HL-60 (cell line): ENCODE data around the gene NANOS1.

ENCODE experiments used
- DNase-seq, 2 experiments: peaks; one replicate each; pipeline ENCODE4 v3.0.0-alpha.2; 2010 to 2020; ENCODE audit warnings: low read depth in 1 of 2, low spot score in 1 of 2
- H3K27ac ChIP-seq: fragments of 250-450 bp; sonication (Bioruptor Pico); replicated peaks from 2 replicates; pipeline ENCODE4 v1.5.1; 2020; ENCODE audit warnings: mild to moderate bottlenecking, moderate library complexity
- H3K27me3 ChIP-seq: fragments of 250-450 bp; sonication (Bioruptor Pico); 2 replicates; pipeline ENCODE4 v1.5.1; 2021; ENCODE audit warnings: mild to moderate bottlenecking, moderate library complexity; ENCODE audit not compliant: insufficient read depth, poor library complexity, severe bottlenecking
- H3K4me3 ChIP-seq: replicated peaks from 2 replicates; pipeline ENCODE4 v1.5.1; 2011; ENCODE audit warnings: mild to moderate bottlenecking, control low read depth, low read length; ENCODE audit not compliant: insufficient read depth
- GABPA ChIP-seq: IDR thresholded peaks from 2 replicates; pipeline ENCODE4 v1.6.1; 2012; ENCODE audit warnings: low read depth
- POLR2AphosphoS5 ChIP-seq: IDR thresholded peaks from 2 replicates; pipeline ENCODE4 v1.6.1; 2012; ENCODE audit warnings: low read depth
- SPI1 ChIP-seq: IDR thresholded peaks from 2 replicates; pipeline ENCODE4 v1.6.1; 2012; ENCODE audit warnings: low read depth, mild to moderate bottlenecking, borderline replicate concordance
- TF ChIP-seq, protein P1 (sequence below): IDR thresholded peaks from 2 replicates; pipeline ENCODE4 v1.6.1; 2012; ENCODE audit warnings: low read depth; ENCODE audit not compliant: insufficient replicate concordance
- TF ChIP-seq, protein P2 (sequence below): IDR thresholded peaks from one replicate; pipeline ENCODE4 v1.5.1; 2011; ENCODE audit warnings: low read length, control low read depth, inconsistent platforms; ENCODE audit not compliant: insufficient read depth

NANOS1 gene

GRCh38 chr10:119023553-119023868 is 6.0 kb upstream of the NANOS1 start:
- DNase-seq = no peak
- TF ChIP-seq POLR2AphosphoS5 = no peak
- TF ChIP-seq SPI1 = no peak
- TF ChIP-seq GABPA = no peak
- TF ChIP-seq, protein P1, sequence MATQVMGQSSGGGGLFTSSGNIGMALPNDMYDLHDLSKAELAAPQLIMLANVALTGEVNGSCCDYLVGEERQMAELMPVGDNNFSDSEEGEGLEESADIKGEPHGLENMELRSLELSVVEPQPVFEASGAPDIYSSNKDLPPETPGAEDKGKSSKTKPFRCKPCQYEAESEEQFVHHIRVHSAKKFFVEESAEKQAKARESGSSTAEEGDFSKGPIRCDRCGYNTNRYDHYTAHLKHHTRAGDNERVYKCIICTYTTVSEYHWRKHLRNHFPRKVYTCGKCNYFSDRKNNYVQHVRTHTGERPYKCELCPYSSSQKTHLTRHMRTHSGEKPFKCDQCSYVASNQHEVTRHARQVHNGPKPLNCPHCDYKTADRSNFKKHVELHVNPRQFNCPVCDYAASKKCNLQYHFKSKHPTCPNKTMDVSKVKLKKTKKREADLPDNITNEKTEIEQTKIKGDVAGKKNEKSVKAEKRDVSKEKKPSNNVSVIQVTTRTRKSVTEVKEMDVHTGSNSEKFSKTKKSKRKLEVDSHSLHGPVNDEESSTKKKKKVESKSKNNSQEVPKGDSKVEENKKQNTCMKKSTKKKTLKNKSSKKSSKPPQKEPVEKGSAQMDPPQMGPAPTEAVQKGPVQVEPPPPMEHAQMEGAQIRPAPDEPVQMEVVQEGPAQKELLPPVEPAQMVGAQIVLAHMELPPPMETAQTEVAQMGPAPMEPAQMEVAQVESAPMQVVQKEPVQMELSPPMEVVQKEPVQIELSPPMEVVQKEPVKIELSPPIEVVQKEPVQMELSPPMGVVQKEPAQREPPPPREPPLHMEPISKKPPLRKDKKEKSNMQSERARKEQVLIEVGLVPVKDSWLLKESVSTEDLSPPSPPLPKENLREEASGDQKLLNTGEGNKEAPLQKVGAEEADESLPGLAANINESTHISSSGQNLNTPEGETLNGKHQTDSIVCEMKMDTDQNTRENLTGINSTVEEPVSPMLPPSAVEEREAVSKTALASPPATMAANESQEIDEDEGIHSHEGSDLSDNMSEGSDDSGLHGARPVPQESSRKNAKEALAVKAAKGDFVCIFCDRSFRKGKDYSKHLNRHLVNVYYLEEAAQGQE = no peak
- TF ChIP-seq, protein P2, sequence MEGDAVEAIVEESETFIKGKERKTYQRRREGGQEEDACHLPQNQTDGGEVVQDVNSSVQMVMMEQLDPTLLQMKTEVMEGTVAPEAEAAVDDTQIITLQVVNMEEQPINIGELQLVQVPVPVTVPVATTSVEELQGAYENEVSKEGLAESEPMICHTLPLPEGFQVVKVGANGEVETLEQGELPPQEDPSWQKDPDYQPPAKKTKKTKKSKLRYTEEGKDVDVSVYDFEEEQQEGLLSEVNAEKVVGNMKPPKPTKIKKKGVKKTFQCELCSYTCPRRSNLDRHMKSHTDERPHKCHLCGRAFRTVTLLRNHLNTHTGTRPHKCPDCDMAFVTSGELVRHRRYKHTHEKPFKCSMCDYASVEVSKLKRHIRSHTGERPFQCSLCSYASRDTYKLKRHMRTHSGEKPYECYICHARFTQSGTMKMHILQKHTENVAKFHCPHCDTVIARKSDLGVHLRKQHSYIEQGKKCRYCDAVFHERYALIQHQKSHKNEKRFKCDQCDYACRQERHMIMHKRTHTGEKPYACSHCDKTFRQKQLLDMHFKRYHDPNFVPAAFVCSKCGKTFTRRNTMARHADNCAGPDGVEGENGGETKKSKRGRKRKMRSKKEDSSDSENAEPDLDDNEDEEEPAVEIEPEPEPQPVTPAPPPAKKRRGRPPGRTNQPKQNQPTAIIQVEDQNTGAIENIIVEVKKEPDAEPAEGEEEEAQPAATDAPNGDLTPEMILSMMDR = no peak
- Histone ChIP-seq H3K4me3 (no peak overlapping the region), H3K27ac (no peak overlapping the region), H3K27me3 (no peaks in the 10 kb centered on the region)

GRCh38 chr10:119024882-119025281 is 4.6 kb upstream of the NANOS1 start:
- TF ChIP-seq SPI1 = no peak
- TF ChIP-seq, protein P1 = no peak
- TF ChIP-seq, protein P2 = no peak
- TF ChIP-seq POLR2AphosphoS5 = no peak
- no peak for TF ChIP-seq GABPA
- Histone ChIP-seq H3K4me3 (no peak overlapping the region), H3K27ac (no peak overlapping the region), H3K27me3 (no peaks in the 10 kb centered on the region)
- no peak for DNase-seq

DNA sequence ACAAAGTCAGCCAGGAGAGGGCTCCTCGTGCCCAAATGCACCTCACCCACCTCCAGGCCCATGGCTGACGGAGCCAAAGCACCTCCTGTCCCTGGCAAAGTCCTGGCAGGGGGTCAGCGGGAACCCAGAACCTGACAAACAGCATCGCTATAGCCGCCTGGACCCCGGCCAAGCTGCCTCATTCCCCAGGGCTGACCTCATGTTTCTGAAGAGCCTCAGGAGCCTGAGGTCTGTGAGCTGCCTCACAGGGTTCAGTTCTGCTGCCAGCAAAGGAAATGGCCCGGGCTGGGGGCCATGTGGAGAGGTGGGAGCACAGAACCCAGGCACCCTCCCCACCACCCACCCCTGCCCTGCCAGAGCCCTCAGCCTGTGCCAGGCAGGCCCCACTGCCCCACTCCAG is 4.2 kb upstream of the NANOS1 start:
- no peaks in the 10 kb centered on the region for H3K27me3 ChIP-seq
- no peak for DNase-seq
- TF ChIP-seq, protein P1 = no peak
- TF ChIP-seq SPI1 (no peak), POLR2AphosphoS5 (no peak), GABPA (no peak)
- TF ChIP-seq, protein P2 = no peak
- H3K4me3 ChIP-seq = no peak overlapping the region
- H3K27ac ChIP-seq = no peak overlapping the region
